MCF 10A (cell line): ENCODE results near the gene RNF213. TPM values are rescaled to one million over a fixed set of nuclear protein-coding genes. Genes with fewer than 3 reads are reported as not detected.

Source experiments
- BruUV-seq: library from RNA; stranded (reverse); fragments of 400-500 nt; replicated peaks from 2 replicates; lab custom pipeline; 2021; lab: Mats Ljungman, UMichigan
- CTCF ChIA-PET: fragments of 300-600 bp; sonication (Branson Sonifier 250); formaldehyde crosslinking; extraction: SDS; loops from one replicate; lab custom pipeline; 2021; ENCODE audit warnings: antibody characterized with exemption, inconsistent platforms; lab: Yijun Ruan, JAX
- POLR2A ChIA-PET: fragments of 300-600, 350-650 bp; sonication (Branson Sonifier 250); formaldehyde crosslinking; extraction: SDS; loops from one replicate; lab custom pipeline; 2020; ENCODE audit warnings: antibody characterized with exemption, inconsistent platforms; lab: Yijun Ruan, JAX
- DNase-seq: peaks from one replicate; pipeline ENCODE4 v3.0.0-alpha.2; 2018; ENCODE audit not compliant: unreplicated experiment
- H3K27ac Mint-ChIP-seq: one replicate; pipeline ENCODE4 v1.8.0; 2022; ENCODE audit warnings: mild to moderate bottlenecking, low read depth, mixed read lengths; ENCODE audit not compliant: unreplicated experiment
- H3K27me3 Mint-ChIP-seq: one replicate; pipeline ENCODE4 v1.8.0; 2022; ENCODE audit warnings: mixed read lengths; ENCODE audit not compliant: insufficient read depth, unreplicated experiment
- H3K36me3 Mint-ChIP-seq: one replicate; pipeline ENCODE4 v1.8.0; 2022; ENCODE audit warnings: mild to moderate bottlenecking, moderate library complexity, mixed read lengths; ENCODE audit not compliant: insufficient read depth, unreplicated experiment
- H3K4me1 Mint-ChIP-seq: one replicate; pipeline ENCODE4 v1.8.0; 2022; ENCODE audit warnings: mixed read lengths; ENCODE audit not compliant: insufficient read depth, unreplicated experiment
- H3K4me3 Mint-ChIP-seq: one replicate; pipeline ENCODE4 v1.8.0; 2022; ENCODE audit warnings: mild to moderate bottlenecking, moderate library complexity, mixed read lengths; ENCODE audit not compliant: unreplicated experiment
- H3K9me3 Mint-ChIP-seq: one replicate; pipeline ENCODE4 v1.8.0; 2022; ENCODE audit warnings: mixed read lengths; ENCODE audit not compliant: unreplicated experiment
- intact Hi-C: fragments of 100-400 bp; cut with micrococcal nuclease; formaldehyde crosslinking; loops from 2 replicates; pipeline ENCODE4 v1.14.1; 2022
- total RNA-seq: library from RNA; stranded (reverse); gene quantifications from 2 replicates; pipeline ENCODE4 v1.2.3, GENCODE V29; 2022
- TF ChIP-seq, protein P1 (sequence below): fragments of 200-600 bp; IDR thresholded peaks from one replicate; pipeline ENCODE4 v1.8.0; 2022; ENCODE audit warnings: antibody characterized with exemption, mild to moderate bottlenecking; ENCODE audit not compliant: unreplicated experiment

RNF213 gene
- total RNA-seq, 1 experiment from 2014 or later, result 50.5 TPM

GRCh38 chr17:80229011-80229410, 31.6 kb upstream of the RNF213 start:
- intact Hi-C loops, result no loop called here
- Mint-ChIP-seq H3K27me3 (no peaks in the 10 kb centered on the region), H3K4me1 (peaks cover 3% of the 10 kb centered on the region), H3K4me3 (no peak overlapping the region), H3K27ac (no peak overlapping the region), H3K9me3 (peaks cover 13% of the 10 kb centered on the region), H3K36me3 (peaks cover 11% of the 10 kb centered on the region)
- TF ChIP-seq, protein P1, sequence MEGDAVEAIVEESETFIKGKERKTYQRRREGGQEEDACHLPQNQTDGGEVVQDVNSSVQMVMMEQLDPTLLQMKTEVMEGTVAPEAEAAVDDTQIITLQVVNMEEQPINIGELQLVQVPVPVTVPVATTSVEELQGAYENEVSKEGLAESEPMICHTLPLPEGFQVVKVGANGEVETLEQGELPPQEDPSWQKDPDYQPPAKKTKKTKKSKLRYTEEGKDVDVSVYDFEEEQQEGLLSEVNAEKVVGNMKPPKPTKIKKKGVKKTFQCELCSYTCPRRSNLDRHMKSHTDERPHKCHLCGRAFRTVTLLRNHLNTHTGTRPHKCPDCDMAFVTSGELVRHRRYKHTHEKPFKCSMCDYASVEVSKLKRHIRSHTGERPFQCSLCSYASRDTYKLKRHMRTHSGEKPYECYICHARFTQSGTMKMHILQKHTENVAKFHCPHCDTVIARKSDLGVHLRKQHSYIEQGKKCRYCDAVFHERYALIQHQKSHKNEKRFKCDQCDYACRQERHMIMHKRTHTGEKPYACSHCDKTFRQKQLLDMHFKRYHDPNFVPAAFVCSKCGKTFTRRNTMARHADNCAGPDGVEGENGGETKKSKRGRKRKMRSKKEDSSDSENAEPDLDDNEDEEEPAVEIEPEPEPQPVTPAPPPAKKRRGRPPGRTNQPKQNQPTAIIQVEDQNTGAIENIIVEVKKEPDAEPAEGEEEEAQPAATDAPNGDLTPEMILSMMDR, result no peak
- no TSS peak for BruUV-seq
- ChIA-PET POLR2A (interaction anchor here (1.1 kb wide), 1 partner anchor 20 kb away, joined by 3 read pairs; no protein-coding TSS in a partner anchor), CTCF (interaction anchor here (0.7 kb wide), 1 partner anchor 17 kb away, joined by 3 read pairs; no protein-coding TSS in a partner anchor)
- DNase-seq, result no peak

- Mint-ChIP-seq H3K9me3 (peaks cover 13% of the 10 kb centered on the region), H3K27ac (no peak overlapping the region), H3K4me1 (no peaks in the 10 kb centered on the region), H3K4me3 (no peak overlapping the region), H3K36me3 (peaks cover 27% of the 10 kb centered on the region), H3K27me3 (no peaks in the 10 kb centered on the region)
- ChIA-PET CTCF (no interaction called here), POLR2A (no interaction called here)
- BruUV-seq, result no TSS peak
- intact Hi-C loops, result no loop called here
- no peak for DNase-seq
- TF ChIP-seq, protein P1, result no peak
Observed at GRCh38 chr17:80232438-80232837, 28.2 kb upstream of the RNF213 start.

DNA sequence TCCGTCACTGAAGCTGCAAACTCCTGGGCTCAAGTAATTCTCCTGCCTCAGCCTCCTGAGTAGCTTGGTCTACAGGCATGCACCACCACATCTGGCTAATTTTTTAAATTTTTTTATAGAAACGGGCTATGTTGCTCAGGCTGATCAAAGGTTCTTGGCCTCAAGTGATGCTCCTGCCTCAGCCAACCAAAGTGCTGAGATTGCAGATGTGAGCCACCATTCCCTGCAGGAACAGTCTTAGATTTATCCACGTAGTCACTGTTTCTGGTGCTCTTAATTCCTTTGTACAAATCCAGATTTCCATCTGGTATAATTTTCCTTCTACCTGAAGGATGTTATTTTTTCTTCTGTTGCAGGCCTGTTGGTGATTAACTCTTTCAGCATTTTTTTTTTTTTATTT, 27.4 kb upstream of the RNF213 start:
- CTCF ChIA-PET, result interaction anchor here (0.6 kb wide), 1 partner anchor 91 kb away, joined by 3 read pairs; no protein-coding TSS in a partner anchor
- intact Hi-C loops, result no loop called here
- TF ChIP-seq, protein P1, result no peak
- Mint-ChIP-seq H3K36me3 (peaks cover 27% of the 10 kb centered on the region), H3K4me3 (no peak overlapping the region), H3K27ac (no peak overlapping the region), H3K4me1 (no peaks in the 10 kb centered on the region), H3K27me3 (no peaks in the 10 kb centered on the region), H3K9me3 (peaks cover 13% of the 10 kb centered on the region)
- POLR2A ChIA-PET, result no interaction called here
- BruUV-seq, result no TSS peak
- DNase-seq, result no peak

DNA sequence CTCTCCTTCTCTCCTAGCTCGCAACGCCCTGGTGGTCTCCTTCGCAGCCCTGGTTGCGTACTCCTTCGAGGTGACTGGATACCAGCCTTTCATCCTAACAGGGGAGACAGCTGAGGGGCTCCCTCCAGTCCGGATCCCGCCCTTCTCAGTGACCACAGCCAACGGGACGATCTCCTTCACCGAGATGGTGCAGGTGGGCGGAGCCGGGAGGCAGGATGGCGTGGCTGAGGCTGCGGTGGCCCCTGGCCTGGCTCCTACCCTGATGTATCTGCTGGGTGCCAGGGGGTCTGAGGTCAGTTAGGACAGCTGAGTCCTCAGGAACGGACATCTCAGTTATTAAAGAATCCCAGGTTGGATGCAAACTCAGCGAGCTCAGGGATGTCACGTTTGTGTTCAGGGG, 23.7 kb upstream of the RNF213 start:
- CTCF ChIA-PET, result no interaction called here
- DNase-seq, result no peak
- H3K4me1 Mint-ChIP-seq, result no peaks in the 10 kb centered on the region
- H3K27ac Mint-ChIP-seq, result no peak overlapping the region
- H3K36me3 Mint-ChIP-seq, result peaks cover 36% of the 10 kb centered on the region
- intact Hi-C loops, result no loop called here
- no peak overlapping the region for H3K4me3 Mint-ChIP-seq
- no TSS peak for BruUV-seq
- POLR2A ChIA-PET, result interaction anchor here (0.6 kb wide), 1 partner anchor 1289 kb away, joined by 3 read pairs; no protein-coding TSS in a partner anchor
- H3K27me3 Mint-ChIP-seq, result no peaks in the 10 kb centered on the region
- peaks cover 8% of the 10 kb centered on the region for H3K9me3 Mint-ChIP-seq
- TF ChIP-seq, protein P1, result no peak
